Left lung (tissue), 10 donors: ENCODE results near the gene TDRD3. TPM values are rescaled to one million over a fixed set of nuclear protein-coding genes. Genes with fewer than 3 reads are reported as not detected.

Experiments
- ATAC-seq: fragments of 200-7000 bp; cut with Tn5 transposase; one replicate; pipeline ENCODE4 v1.9.1; 2020; ENCODE audit warnings: moderate library complexity
- DNase-seq, 4 donors: peaks; one replicate each; pipeline ENCODE4 v3.0.0-alpha.2; 2013 to 2020
- H3K27ac ChIP-seq, 2 donors: fragments of 200-600 bp; sonication (generic) in 1 of 2; one replicate each; pipeline versions ENCODE4 v1.5.0 to v1.8.0; 2020 to 2021
- H3K27me3 ChIP-seq, 2 donors: fragments of 200-600 bp; sonication (generic) in 1 of 2; one replicate each; pipeline versions ENCODE4 v1.5.0 to v1.8.0; 2020 to 2021
- H3K36me3 ChIP-seq, 2 donors: fragments of 200-600 bp; sonication (generic) in 1 of 2; one replicate each; pipeline versions ENCODE4 v1.5.0 to v1.8.0; 2020 to 2021
- H3K4me1 ChIP-seq, 2 donors: fragments of 200-600 bp; one replicate each; pipeline ENCODE4 v1.8.0; 2021
- H3K4me3 ChIP-seq, 2 donors: fragments of 200-600 bp; sonication (generic) in 1 of 2; one replicate each; pipeline versions ENCODE4 v1.5.0 to v1.8.0; 2020 to 2021; ENCODE audit warnings: mild to moderate bottlenecking in 1 of 2
- H3K9me3 ChIP-seq, 2 donors: fragments of 200-600 bp; sonication (generic) in 1 of 2; one replicate each; pipeline versions ENCODE4 v1.5.0 to v1.8.0; 2020 to 2021
- CTCF ChIP-seq, 2 donors: fragments of 200-600 bp; sonication (generic) in 1 of 2; IDR thresholded peaks; one replicate each; pipeline versions ENCODE4 v1.5.0 to v1.8.0; 2021; ENCODE audit warnings: antibody characterized with exemption in 2 of 2
- intact Hi-C, 2 donors: fragments of 100-400 bp; cut with DNase I; formaldehyde crosslinking; loops; one replicate each; pipeline versions ENCODE4 v1.11.2 to v1.14.2; 2022
- polyA plus RNA-seq, 6 donors: library from polyadenylated mRNA; unstranded; fragments of 120-200 nt; gene quantifications; one replicate each; pipeline ENCODE4 v1.2.1, GENCODE V29; 2013; ENCODE audit not compliant: insufficient read length in 6 of 6
- total RNA-seq, 2 donors: library from RNA; stranded (reverse); fragmentation: NEBNext Ultra II Directional; extraction: Animal tissue kit (Norgen Biotek cat#: 25700); gene quantifications; one replicate each; pipeline ENCODE4 v1.2.1, GENCODE V29; 2021
- donor health status: DM: no; HTN: yes; CAD: no.
- donor health status: DM: no; HTN: no; CAD: no.

The TDRD3 gene
- total and polyA plus RNA-seq, 8 donors, result 18.2 to 43.4 (median 41.1) TPM

- Histone ChIP-seq H3K4me3 (no peak overlapping the region), H3K36me3 (no peaks in the 10 kb centered on the region), H3K27ac (no peak overlapping the region), H3K4me1 (no peaks in the 10 kb centered on the region), H3K9me3 (no peaks in the 10 kb centered on the region), H3K27me3 (no peaks in the 10 kb centered on the region)
- TF ChIP-seq CTCF (IDR thresholded peaks at IDR 0.05), result no peak
- intact Hi-C loops, result no loop called here
- DNase-seq (no peak), ATAC-seq (no peak)
Observed at GRCh38 chr13:60519496-60519895, 122.5 kb downstream of the TDRD3 start.

GRCh38 chr13:60520902-60521569, 124.0 kb downstream of the TDRD3 start:
- H3K4me3 ChIP-seq, result no peak overlapping the region
- intact Hi-C loops, result no loop called here
- no peaks in the 10 kb centered on the region for H3K27me3 ChIP-seq
- no peaks in the 10 kb centered on the region for H3K36me3 ChIP-seq
- H3K27ac ChIP-seq, result no peak overlapping the region
- no peak for DNase-seq
- ATAC-seq, result no peak
- TF ChIP-seq CTCF (IDR thresholded peaks at IDR 0.05), result no peak
- no peaks in the 10 kb centered on the region for H3K4me1 ChIP-seq
- H3K9me3 ChIP-seq, result no peaks in the 10 kb centered on the region

GRCh38 chr13:60538566-60538965, 141.5 kb downstream of the TDRD3 start:
- Histone ChIP-seq H3K27me3 (no peaks in the 10 kb centered on the region), H3K4me3 (no peak overlapping the region), H3K4me1 (no peaks in the 10 kb centered on the region), H3K9me3 (no peaks in the 10 kb centered on the region), H3K36me3 (peaks cover 0 to 3% of the 10 kb centered on the region in 2 donors), H3K27ac (no peak overlapping the region)
- DNase-seq, result no peak
- ATAC-seq, result no peak
- intact Hi-C loops, result no loop called here
- no peak for TF ChIP-seq CTCF (IDR thresholded peaks at IDR 0.05)

- ATAC-seq (no peak), DNase-seq (no peak)
- TF ChIP-seq CTCF (IDR thresholded peaks at IDR 0.05), result no peak
- Histone ChIP-seq H3K4me3 (no peak overlapping the region), H3K4me1 (no peaks in the 10 kb centered on the region), H3K9me3 (no peaks in the 10 kb centered on the region), H3K36me3 (no peaks in the 10 kb centered on the region), H3K27ac (no peak overlapping the region), H3K27me3 (no peaks in the 10 kb centered on the region)
- intact Hi-C loops, result no loop called here
Observed at GRCh38 chr13:60540276-60540675, 143.3 kb downstream of the TDRD3 start.

- Histone ChIP-seq H3K36me3 (peaks cover 0 to 2% of the 10 kb centered on the region in 2 donors), H3K27ac (no peak overlapping the region), H3K4me3 (no peak overlapping the region), H3K4me1 (no peaks in the 10 kb centered on the region), H3K27me3 (no peaks in the 10 kb centered on the region), H3K9me3 (no peaks in the 10 kb centered on the region)
- DNase-seq (no peak), ATAC-seq (no peak)
- intact Hi-C loops, result no loop called here
- TF ChIP-seq CTCF (IDR thresholded peaks at IDR 0.05), result no peak
Observed at GRCh38 chr13:60562096-60562780, 165.2 kb downstream of the TDRD3 start.
